Activated CD4-positive, CD25-positive, alpha-beta regulatory T cell treated with anti-CD3 and anti-CD28 coated beads, Interleukin-2, amount 50 U/mL, for 72 hours (primary cell): ENCODE data around the gene LETM1.
A peak's percentile ranks its signal among the peaks of the same experiment; 100 is the strongest.

Experiments used
- DNase-seq: peaks from one replicate; pipeline ENCODE4 v3.0.0; 2021

The LETM1 gene

DNA sequence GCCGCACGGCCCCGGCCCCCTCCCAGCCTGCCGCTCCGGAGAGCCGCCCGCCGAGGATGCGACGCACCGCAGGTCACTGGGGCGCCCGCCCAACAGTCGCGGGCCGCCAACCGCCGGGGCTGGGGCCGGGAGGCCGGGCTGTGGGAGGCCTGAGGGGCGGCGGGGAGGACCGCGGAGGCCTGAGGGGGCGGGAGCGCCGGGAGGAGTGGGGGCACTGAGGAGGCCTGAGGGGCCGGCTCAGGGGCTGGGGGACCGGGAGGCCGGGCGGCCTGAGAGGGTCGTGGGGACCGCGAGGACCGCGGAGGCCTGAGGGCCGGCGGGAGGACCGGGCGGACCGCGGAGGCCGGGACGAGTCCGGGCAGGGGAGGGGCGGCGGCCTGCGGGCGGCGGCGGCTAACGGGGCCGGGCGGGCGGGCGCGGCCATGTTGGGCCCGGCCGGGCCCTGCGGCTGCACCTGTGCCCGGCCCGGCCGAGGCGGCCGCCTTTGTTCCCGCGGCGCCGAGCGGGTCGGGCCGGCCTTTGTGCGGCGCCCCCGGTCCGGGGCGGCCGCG, 15.6 kb upstream of the LETM1 start:
- no peak for DNase-seq

DNA sequence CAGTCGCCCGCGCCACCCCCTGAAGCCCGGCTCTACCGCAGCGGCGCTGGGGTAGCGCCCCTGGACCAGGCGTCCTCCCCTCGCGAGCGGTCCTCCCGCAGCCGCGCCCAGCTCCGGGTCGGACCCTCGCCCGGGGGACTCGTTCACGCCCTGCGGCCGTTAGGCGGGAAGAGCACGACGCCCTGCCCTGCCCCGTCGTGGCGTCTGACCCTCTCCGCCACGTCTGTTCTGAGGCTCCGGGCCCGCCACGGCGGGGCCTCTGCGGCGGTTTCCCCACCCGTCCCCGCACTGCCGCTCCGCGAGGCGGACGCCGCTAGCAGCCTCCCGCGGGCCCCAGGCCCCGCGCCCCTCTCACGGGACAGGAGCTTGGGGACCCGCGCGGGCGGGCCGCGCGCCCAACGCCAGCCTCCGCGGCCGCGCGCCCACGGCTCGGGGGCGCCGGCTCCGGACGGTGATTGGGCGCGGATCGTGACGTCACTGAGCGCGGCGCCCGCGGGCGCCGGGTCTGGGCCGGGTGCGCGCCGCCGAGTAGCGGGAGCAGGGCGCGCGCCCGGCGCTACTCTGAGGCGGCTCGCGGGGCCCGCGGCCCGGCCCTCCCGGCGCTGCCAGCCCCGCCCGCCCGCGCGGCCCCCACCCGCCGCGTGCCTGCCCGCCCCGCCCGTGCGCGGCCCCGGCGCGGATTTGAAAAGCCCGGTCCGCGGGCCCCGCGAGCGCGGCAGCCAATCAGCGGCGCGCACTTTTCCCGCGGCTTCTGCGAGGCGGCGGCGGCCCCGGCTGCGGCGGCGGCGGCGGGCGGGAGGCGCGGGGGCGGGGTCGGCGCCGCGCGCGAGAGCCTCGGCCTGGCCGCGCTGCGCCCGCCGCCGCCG, 14.9 kb upstream of the LETM1 start, which contains the start of gene NSD2:
TSS of gene NSD2 (plus strand) at position 816 of the 866 bp plus-strand sequence. CDS start 29,262 bp downstream, outside the sequence.
- DNase-seq = peak; percentile 85

DNA sequence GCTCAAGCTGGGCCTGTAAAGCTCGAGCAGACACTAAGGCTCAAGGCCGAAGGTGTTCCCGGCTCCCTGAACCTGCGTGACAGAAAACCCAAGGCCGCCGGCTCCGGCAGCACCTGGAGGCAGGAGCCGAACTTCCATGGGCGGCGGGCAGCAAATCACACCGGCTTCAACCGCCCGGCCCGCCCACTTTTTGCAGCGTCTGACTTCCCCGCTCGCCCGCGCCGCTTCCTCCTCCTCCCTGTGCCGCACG, 14.3 kb upstream of the LETM1 start:
- peak; percentile 86 for DNase-seq

DNA sequence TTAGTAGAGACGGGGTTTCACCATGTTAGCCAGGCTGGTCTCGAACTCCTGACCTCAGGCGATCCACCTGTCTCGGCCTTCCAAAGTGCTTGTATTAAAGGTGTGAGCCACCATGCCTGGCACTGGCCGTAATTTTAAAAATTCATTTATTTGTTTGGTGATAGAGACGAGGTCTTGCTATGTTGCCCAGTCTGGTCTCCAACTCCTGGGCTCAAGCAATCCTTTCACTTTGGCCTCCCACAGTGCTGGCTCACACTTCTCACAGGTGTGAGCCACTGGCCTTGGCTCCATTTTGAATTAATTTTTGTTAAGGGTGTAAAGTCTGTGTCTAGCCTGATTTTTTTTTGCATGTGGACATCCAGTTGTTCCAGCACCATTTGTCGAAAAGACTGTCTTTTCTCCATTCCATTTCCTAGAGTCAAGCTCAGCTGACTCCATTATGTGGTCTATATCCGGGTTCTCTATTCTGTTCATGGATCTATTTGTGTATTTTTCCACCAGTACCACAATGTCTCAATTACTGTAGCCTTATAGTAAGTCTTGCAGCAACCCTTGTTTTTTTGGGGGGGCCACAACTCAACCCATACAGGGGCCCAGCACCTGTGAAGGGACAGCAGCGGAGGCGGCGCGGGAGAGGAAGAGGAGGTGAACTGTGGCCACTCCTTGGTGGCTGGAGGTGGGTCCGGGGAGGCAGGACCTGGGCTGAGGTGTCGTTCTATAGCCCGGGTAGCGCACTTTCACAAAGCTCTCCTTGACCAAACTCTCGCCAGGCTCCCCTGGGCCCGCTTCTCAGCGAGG, 13.8 kb upstream of the LETM1 start:
- no peak for DNase-seq

DNA sequence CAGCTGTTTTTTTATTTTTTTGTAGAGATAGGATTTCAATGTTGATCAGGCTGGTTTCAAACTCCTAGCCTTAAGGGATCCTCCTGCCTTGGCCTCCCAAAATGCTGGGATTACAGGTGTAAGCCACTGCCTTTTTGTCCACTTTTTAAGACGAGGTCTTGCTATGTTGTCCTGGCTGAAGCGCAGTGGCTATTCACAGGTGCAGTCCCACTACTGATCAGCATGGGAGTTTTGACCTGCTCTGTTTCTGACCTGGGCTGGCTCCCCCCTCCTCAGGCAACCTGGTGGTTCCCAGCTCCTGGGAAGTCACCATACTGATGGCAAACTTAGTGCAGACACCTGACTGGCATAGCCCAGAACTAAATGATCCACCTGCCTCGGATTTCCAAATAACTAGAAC, 13.0 kb upstream of the LETM1 start:
- no peak for DNase-seq

DNA sequence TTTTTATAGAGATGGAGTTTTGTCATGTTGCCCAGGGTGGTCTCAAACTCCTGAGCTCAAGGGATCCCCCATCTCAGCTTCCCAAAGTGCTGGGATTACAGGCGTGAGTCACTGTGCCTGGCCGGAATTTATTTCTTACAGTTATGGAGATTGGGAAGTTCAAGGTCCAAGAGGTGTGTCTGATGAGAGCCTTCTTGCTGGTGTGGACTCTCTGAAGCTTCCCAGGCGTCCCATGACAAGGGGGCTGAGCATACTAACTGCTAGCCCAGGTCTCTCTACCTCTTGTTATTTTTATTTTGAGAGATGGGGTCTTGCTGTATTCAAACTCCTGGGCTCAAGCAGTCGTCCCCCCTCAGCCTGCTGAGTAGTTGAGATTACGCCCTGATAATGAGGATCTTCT, 12.3 kb upstream of the LETM1 start:
- DNase-seq = no peak

DNA sequence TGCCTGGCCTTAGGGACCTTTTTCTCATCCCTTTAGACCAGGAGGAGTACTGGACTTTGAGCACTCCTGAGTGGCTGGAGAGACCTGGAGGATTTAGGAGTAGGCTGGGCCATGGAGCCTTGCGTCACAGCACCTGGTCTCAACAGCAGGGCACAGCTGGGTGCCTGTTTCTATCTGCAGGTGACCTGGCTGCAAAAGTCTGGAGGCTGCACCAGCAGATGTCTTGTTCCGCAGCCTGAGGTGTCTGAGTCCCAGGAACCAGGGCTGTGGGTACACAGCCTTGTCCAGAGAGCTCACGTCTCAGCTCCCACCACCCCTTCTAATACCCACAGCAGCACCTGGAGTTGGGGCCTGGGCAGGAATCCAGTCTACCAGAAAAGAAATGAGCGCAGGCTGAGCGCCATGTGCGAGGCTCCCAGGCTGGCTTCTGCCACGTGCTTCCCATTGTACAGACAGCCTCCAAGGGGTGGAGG, 10.3 kb upstream of the LETM1 start:
- DNase-seq = no peak

DNA sequence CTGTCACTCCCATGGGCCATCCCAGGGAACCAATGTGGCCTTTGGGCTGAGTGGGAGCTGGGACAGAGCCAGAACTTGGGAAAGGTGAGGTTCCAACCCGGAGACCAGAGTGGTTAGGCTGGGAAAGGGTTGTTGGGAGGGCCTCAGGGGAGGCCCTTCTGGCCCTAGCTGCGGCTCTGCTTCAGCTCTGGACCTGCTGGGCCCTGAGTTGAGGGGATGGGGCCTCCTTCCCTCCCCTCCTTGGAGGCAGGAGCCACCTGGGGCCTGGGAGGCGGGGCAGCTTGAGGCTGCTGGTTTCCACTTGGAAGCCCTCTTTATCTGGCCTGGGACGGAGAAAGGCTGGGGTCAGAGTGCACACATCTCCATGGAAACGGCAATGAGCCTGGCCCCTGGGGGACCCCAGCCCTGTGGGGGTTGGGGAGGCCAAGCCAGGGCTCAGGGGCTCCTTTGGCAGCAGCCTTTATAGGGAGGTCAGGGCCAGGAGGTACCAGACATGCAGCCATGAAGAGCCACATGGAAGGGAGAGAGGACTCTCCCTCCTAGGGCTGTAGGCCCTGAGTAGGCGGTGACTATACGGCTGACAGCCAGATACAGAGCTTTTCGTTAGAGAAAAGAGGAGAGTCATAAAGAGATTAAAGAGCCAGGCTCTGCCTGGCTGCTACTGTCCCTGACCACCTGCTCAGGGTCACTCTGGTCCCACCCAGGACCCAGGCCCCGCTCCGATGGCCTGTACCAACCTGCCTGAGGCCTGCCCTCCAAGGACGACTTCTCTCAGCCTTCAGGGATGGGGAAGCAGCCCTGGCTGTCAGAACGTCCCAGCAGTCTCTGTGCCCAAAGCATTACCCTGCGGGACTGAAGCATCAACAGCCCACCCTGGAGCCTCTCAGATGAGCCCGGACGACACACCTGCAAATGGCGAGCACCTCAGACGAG, 8.4 kb upstream of the LETM1 start:
- no peak for DNase-seq

DNA sequence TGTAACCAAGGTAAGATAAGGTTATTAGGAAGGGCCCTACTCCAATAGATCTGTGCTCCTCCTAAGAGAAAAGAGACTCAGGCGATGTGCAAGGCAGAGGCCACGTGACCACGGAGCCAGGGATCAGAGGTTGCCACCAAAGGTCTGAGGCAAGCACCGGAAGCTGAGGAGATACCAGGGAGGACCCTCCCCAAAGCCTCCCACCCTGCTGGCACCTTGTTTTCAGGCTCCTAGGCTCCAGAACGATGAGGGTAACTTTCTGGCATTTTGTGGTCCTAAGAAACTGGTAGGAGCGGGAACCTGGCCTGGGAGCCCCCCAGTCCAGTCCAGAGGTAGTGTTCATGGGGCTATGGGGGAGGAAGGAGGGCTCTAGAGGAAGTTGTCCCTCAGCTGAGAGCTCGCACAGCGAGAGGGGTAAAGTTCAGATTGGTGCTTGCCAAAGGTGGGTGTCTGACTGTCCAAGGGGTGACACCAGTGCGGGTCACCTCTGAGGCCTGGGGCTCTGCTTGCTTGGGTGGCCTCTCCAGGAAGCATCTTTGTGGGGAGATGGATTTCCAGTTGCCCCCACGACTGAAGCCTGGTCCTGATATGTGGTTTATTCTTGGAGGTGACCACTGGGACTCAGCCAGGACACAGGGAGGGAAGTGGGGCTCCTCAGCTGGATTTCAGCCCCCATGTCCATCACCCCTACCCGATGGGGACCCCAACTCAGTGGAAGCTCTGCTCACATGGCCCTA, 7.5 kb upstream of the LETM1 start:
- no peak for DNase-seq

DNA sequence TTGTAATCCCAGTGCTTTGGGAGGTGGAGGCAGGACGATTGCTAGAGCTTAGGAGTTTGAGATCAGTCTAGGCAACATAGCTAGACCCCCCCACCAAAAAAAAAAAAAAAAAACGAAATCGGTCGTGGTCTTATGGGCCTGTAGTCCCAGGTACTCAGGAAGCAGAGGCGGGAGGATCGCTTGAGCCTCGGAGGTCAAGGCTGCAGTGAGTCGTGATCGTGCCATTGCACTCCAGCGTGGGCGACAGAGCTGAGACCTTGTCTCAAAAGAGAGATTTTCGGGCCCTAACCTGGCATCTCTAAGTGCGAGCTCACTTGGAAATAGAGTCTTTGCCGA, 7.0 kb upstream of the LETM1 start:
- DNase-seq = no peak

DNA sequence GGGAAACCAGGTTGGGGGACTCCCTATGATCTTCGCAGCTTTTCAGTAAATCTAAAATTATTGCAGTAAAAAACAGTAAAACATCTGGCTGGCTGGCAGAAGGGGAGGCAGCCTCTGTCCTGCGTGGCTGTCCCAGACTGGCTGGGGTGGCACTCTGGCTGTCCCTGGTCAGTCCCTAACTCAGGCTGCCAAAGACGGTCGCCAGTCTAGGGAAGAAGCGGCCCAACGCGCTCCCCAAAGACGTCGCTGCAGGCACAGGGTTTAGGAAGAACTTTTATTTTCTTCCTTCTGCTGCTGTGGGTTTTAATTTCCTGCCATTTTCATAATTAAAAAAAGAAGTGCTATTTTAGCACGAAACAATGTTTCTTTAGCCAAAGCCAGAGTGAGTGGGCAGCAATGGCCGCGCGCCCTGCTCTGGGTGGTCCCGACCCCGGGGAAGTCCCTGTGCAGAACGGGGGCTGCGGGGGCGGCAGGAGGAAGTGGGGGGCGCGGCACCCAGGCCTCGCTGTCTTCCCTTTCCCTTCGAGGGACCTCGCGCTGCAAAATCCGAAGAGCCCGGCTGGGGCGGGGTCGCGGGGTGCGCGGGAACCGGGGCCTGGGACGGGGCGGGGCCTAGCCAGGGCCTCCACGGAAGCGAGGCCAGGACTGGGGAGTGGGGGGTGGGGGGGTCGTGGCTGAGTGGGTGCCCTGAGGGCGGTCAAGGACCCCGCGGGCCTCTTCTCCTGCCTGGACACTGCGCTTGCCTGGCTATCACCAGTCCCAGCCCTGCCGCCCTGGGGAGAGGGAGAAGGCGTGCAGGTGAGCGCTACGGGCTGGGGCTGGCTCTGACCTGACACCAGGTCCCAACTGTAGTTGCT, 6.3 kb upstream of the LETM1 start:
- DNase-seq = no peak

DNA sequence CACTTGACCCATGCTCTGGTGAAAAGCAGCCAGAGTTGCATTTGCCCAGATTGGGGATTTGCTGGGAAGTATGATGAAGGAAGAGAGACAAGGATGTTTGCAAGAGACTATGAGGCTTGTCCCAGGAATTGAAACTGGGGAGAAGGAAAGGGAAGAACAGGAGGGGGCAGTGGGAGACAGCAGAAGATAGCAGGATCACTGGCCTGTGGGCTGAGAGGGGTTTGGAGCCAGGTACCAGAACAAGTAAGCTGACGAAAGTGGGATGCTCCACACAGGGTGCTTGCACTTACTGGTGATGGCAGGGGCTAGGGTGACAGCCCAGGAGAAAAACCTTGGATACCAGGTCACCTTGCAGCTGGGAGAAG, 3.4 kb upstream of the LETM1 start:
- DNase-seq = no peak

DNA sequence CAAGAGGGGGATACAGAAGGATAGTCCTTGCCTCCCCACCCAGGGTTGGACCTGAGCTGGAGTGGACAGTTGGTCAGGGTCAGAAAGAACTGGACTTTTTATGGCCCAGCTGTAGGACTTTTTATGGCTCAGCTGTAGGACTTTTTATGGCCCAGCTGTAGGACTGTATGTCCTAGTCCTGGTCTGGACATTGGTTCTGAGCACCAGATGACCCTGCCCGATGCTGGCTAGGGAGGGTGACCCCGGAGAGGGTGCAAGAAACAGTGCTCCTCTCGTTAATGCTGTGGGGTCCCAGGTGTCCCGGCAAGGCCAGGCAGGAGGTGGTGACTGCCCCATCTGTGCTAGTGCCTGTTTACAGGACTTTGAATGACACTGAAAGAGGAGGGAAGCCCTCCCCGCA, 2.0 kb upstream of the LETM1 start:
- no peak for DNase-seq

DNA sequence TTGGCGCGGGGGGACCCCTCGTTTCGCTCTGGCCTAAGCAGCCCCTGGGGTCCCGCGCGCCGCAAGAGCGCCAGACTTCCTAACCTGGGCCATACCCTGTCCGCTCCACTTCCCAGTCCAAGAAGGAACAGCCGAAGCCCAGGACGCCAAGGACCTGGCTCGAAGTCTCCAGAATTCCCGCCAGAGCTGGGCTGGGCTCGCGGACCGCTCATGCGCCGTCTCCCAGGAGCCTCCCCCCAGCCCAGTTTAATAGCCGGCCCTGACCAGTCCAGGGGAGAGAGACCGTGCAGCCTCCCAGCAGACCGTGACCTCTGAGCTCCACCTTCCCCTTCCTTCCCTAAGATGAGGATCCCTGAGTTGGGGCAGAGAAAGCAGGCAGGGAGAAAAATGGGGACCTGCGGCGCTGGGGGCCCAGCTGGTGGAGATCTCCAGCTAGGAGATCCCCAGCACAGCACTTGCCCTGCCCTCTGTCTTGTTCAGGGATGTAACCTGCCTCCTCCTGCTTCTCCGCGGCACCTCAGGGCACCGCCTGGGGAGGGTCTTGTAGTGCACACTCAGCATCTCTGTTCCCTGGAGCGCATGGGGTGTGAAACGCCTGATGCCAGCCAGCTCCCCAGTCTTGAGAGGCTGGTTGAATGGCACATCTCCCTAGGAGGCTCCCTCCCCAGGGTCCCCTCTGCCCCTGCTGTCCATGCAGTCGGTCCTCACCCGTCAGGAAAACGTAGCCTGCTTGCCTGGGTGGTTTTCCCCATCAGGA, 1.2 kb upstream of the LETM1 start:
- DNase-seq = no peak

DNA sequence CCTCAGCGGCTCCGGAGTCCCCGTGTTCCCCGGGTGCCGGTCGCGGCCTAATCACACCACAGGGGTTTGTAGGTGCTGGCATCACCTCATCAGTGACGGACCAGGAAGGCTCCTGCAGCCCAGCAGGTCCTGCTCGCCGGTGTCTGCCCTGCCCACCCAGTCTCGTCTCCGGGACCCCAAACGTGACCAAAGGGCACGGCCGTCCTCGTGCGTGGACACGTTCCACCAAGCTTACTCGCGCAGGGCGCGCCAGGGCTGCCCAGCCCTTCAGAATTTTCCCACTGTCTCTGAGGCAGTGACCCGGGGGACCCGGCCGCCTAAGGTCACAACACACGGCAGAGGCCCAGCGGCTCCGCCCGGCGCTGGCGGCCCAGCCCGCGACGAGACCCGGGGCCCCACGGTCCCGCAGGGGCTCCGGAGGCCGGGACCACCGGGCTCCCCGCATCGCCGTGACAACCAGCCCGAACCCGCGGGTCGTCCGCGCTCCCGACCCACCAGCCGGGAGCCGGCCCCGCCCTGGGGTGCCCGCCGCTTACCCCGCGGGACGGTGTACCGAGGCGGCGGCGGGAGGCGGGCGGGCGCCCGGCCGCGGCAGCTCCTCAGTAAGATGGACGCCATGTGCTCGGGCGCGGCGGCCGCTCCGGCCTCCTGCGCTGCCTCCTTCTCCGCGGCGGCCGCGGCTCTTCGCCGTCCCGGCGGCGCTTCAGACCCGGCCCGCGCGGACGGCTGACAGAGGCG, 454 bp downstream of the LETM1 start:
- DNase-seq = peak; percentile 42

DNA sequence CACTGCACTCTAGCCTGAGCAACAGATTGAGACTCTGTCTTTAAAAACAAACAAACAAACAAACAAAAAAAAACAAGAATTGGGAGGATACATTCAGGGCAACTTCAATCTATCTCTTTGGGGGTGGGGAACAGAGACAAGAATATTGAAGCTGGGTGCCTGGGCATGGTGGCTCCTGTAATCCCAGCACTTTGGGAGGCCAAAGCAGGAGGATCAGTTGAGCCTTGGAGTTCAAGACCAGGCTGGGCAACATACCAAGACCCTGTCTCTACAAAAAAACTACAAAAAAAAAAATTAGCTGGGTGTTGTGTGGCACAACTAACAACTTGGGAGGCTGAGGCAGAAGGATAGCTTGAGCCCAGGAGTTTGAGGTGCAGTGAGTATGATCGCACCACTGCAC, 1.2 kb downstream of the LETM1 start:
- no peak for DNase-seq

DNA sequence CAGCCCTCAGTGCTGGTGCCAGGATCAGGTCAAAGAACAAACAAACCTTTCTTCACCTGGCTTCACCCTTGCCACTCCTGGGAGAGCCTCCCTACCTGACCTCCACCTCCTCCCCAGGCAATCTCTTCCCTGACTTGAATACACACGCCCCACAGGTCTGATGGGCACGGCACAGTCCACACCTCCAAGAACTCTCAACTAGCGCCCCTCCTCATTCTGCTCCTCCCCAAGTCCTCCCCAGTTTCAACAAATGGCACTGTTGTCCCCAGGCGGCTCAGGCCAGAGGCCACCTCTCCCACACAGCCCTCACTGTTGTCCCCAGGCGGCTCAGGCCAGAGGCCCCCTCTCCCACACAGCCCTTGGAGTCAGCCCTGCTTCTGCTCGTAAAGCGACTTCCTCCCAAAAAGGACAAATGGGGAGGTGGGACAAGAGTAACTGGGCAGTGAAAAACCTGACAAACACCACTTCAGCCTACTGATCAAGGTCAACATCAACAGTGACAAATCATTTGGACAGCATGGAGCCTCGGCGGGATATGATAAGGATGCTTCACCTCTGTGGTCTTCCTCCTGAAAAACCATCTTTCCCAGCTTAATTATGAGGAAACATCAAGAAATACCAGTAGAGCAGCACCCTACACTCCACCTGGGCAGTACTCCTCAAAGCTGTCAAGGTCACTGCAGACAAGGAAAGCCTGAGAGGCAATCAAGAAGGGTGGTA, 2.9 kb downstream of the LETM1 start:
- DNase-seq = no peak

DNA sequence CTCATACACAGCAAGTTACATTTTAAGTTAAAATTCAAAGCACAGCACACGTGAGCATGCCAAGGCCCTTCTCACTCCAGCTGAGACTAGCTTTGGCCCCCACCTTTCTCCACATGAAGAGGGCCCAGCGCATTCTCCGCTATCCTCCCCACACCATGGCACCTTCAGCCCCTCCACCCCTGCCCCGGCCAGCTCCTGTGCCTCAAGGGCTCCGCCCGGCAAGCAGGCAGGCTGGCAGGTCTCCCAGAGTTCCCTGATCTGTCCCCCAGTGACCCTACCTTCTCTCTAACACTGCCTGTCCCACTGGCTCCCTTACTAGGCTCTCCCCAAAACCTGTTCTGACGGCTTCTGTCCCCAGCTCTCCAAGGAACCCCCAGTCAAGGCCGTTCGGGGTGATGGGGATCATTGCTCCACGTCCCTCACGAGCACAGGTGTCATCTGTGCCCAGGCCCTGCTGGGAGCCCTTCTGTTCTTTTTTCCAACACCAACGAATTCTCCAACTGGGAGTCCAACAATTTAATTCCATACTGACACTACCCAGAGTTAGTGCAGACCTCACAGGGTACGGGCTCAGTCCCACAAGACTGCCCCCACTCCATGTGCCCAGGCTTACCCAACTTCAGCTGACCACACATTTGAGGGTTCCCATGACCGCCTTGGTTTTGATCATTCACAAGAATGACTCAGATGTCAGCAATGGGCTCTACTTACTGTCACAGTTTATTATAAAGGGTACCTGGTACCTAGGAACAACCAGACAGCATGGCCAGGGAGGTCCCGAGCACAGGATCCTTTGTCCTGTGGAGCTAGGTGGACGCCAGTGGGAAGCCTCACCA, 4.2 kb downstream of the LETM1 start:
- DNase-seq = no peak
